GM06990 (cell line): ENCODE results near the gene KCNH5.

Experiments used
- DNase-seq: peaks from one replicate; pipeline ENCODE4 v3.0.0-alpha.2; 2011; ENCODE audit not compliant: insufficient read length; ENCODE audit errors: extremely low read depth
- H3K27me3 ChIP-seq: replicated peaks from 2 replicates; pipeline ENCODE4 v1.6.0; 2011; ENCODE audit warnings: low read length; ENCODE audit not compliant: control insufficient read depth, insufficient read depth
- H3K36me3 ChIP-seq: 2 replicates; pipeline ENCODE4 v1.5.1; 2011; ENCODE audit warnings: low read length; ENCODE audit not compliant: control insufficient read depth, insufficient read depth
- H3K4me3 ChIP-seq: replicated peaks from 2 replicates; pipeline ENCODE4 v1.5.1; 2011; ENCODE audit warnings: low read depth, mild to moderate bottlenecking, control low read depth, low read length
- CTCF ChIP-seq: IDR thresholded peaks from 2 replicates; pipeline ENCODE4 v1.5.1; 2011; ENCODE audit warnings: low read length, control low read depth, mild to moderate bottlenecking, inconsistent platforms; ENCODE audit not compliant: insufficient read depth, poor library complexity, severe bottlenecking

Gene KCNH5

DNA sequence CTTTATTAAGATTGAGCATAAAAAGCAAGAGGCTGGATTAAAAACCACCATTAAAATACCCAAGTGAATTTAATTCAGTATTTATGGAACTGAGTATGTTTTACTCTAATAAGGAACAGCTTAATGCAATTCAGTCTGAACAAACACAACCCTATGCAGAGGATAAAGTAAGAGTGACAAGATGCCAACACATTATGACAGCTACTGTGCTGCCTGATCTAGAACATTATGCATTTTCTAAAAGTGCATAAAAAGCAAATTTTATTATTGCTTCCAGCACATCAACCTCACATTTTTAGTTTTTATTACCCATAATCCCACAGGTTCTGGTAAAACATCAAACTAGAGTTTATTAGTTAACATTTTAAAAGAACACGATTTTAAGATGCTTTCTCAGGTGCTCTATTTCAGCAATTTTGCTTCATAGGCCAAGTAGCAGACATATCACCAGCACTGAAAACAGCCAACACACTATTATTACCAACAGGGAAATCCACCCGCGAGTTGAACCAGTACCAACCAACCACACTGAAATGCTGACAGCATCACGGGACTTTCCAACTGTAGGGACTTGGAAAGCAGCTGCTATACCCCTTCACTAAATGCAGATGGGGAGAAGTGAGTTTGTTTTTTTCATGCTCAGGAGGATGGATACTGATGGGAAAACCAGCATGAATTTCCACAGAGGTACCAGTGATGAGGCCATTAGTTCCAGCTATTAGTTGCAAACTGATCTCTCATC is 372.1 kb downstream of the KCNH5 start:
- no peak for TF ChIP-seq CTCF
- no peaks in the 10 kb centered on the region for H3K36me3 ChIP-seq
- DNase-seq = no peak
- H3K4me3 ChIP-seq = no peak overlapping the region
- H3K27me3 ChIP-seq = no peaks in the 10 kb centered on the region

DNA sequence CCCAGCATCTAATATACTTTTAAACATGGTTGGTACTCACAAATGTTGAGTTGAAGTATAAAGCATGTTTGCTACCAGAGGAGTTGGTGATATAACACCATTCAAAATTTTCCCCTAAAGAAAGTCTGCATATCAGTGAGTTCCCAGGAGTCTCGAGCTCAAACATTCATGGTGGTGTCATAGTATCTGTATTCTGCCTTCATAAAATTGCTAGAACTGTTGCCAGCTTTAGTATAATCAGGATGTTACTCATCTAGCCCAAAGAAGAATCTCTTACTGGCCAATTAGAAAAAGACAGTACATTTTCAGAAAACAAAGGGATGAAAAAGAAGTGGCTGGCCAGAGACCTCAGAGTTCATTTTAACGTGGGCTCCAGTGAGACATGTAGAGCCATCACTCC is 374.7 kb downstream of the KCNH5 start:
- H3K4me3 ChIP-seq = no peak overlapping the region
- H3K27me3 ChIP-seq = no peaks in the 10 kb centered on the region
- DNase-seq = no peak
- no peaks in the 10 kb centered on the region for H3K36me3 ChIP-seq
- TF ChIP-seq CTCF = no peak

- Histone ChIP-seq H3K27me3 (no peaks in the 10 kb centered on the region), H3K36me3 (no peaks in the 10 kb centered on the region), H3K4me3 (no peak overlapping the region)
- TF ChIP-seq CTCF = no peak
- no peak for DNase-seq
These were observed 377.8 kb downstream of the KCNH5 start for GRCh38 chr14:62667421-62667914.

GRCh38 chr14:62665286-62665685 is 380.0 kb downstream of the KCNH5 start:
- no peak for DNase-seq
- no peaks in the 10 kb centered on the region for H3K27me3 ChIP-seq
- no peaks in the 10 kb centered on the region for H3K36me3 ChIP-seq
- no peak for TF ChIP-seq CTCF
- H3K4me3 ChIP-seq = no peak overlapping the region

GRCh38 chr14:62663456-62663821 is 381.8 kb downstream of the KCNH5 start:
- H3K27me3 ChIP-seq = no peaks in the 10 kb centered on the region
- no peak for TF ChIP-seq CTCF
- H3K36me3 ChIP-seq = no peaks in the 10 kb centered on the region
- DNase-seq = no peak
- H3K4me3 ChIP-seq = no peak overlapping the region
